T47D (cell line): ENCODE measurements around the gene CLPTM1.

Experiments used
- DNase-seq, 2 experiments: peaks; one replicate each; pipeline versions ENCODE4 v3.0.0 to v3.0.0-alpha.2; 2011 to 2012; ENCODE audit warnings: low read depth in 1 of 2, low spot score in 1 of 2
- JUND ChIP-seq: IDR thresholded peaks from 2 replicates; pipeline ENCODE4 v1.6.1; 2012; ENCODE audit warnings: low read depth
- in situ Hi-C: cut with HindIII; loops from 2 replicates; pipeline ENCODE4 v1.10.0; 2016; ENCODE audit warnings: low sequenced_read_pairs, low pct_unique_long_range_greater_than_20kb

Gene CLPTM1

GRCh38 chr19:45040059-45040771, 85.0 kb downstream of the CLPTM1 start:
- DNase-seq: no peak
- in situ Hi-C loops: no loop called here
- no peak for TF ChIP-seq JUND

GRCh38 chr19:45041125-45041524, 85.9 kb downstream of the CLPTM1 start:
- in situ Hi-C loops: no loop called here
- no peak for TF ChIP-seq JUND

More at GRCh38 chr19:45041125-45041524, 85.9 kb downstream of the CLPTM1 start:
- no peak for DNase-seq
